ENCODE measurements around the gene MT1H.

DNA sequence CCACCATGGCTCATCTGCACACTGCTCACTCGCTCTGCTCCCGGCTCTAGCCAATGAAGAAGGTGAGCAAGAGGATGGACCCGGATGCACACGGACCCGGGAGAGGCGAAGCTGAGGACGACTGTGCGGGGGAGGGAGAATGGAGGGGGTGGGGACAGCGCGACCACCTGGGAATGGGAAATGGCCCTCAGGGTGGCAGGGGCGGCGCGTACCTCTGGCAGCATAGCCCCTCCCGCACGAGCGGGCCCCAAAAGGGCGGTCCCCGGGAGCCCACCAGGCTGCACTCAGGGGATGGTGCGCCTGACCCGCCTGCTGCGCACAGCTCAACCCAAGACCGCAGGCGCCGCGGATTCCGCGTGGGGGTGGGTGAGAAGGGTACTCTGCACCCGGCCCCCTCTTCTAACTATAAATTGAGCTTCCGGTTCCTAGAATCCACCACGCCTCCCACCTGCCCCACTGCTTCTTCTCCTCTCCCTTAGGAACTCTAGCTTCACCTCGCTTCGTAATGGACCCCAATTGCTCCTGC is 6.1 kb downstream of the MT1H start:
- TF ChIP-seq, protein P1, sequence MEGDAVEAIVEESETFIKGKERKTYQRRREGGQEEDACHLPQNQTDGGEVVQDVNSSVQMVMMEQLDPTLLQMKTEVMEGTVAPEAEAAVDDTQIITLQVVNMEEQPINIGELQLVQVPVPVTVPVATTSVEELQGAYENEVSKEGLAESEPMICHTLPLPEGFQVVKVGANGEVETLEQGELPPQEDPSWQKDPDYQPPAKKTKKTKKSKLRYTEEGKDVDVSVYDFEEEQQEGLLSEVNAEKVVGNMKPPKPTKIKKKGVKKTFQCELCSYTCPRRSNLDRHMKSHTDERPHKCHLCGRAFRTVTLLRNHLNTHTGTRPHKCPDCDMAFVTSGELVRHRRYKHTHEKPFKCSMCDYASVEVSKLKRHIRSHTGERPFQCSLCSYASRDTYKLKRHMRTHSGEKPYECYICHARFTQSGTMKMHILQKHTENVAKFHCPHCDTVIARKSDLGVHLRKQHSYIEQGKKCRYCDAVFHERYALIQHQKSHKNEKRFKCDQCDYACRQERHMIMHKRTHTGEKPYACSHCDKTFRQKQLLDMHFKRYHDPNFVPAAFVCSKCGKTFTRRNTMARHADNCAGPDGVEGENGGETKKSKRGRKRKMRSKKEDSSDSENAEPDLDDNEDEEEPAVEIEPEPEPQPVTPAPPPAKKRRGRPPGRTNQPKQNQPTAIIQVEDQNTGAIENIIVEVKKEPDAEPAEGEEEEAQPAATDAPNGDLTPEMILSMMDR (IDR thresholded peaks at IDR 0.05): no peak
- no peak for TF ChIP-seq POLR2A (IDR thresholded peaks at IDR 0.05)

Data from testis (tissue), 2 donors.